ENCODE measurements around the gene RWDD3.

DNA sequence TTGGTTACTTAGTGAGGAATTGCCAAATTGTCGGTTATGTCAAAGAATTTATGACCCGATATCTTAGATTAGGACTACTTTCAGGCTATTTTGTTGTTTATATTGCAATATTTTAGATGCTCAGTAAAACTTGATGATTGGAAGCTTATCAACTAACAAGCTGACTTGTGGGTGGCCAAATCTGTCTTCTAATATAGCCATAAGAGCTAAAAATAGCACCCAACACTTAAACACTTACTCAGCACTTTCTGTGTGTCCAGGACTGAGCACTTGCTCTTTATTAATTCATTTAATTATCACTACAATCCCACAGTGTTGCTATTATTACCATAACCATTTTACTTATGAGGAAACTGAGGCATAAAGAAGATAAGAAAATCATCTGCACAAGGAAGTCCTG, 50.4 kb downstream of the RWDD3 start:
- TF ChIP-seq, protein P1, sequence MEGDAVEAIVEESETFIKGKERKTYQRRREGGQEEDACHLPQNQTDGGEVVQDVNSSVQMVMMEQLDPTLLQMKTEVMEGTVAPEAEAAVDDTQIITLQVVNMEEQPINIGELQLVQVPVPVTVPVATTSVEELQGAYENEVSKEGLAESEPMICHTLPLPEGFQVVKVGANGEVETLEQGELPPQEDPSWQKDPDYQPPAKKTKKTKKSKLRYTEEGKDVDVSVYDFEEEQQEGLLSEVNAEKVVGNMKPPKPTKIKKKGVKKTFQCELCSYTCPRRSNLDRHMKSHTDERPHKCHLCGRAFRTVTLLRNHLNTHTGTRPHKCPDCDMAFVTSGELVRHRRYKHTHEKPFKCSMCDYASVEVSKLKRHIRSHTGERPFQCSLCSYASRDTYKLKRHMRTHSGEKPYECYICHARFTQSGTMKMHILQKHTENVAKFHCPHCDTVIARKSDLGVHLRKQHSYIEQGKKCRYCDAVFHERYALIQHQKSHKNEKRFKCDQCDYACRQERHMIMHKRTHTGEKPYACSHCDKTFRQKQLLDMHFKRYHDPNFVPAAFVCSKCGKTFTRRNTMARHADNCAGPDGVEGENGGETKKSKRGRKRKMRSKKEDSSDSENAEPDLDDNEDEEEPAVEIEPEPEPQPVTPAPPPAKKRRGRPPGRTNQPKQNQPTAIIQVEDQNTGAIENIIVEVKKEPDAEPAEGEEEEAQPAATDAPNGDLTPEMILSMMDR (IDR thresholded peaks at IDR 0.05; ENCODE audit: poor library complexity): no peak
- no peak for TF ChIP-seq EZH2 (IDR thresholded peaks at IDR 0.05; ENCODE audit: borderline replicate concordance)
- no peak for TF ChIP-seq EZH2phosphoT487 (IDR thresholded peaks at IDR 0.05; ENCODE audit: low read depth, severe bottlenecking, unreplicated experiment)
